Stimulated activated CD8-positive, alpha-beta memory T cell treated with anti-CD3 and anti-CD28 coated beads, Interleukin-15, amount 100 ng/mL, for 1 hour (primary cell): ENCODE data around the gene PKP2.
"Not testable (repeated sequence)": the region's sequence is repeated elsewhere in the genome, so short reads cannot be mapped to it uniquely, and the experiment has no call there.

Experiments
- DNase-seq: peaks from one replicate; pipeline ENCODE4 v3.0.0-alpha.2; 2020; ENCODE audit warnings: low read depth

The PKP2 gene

DNA sequence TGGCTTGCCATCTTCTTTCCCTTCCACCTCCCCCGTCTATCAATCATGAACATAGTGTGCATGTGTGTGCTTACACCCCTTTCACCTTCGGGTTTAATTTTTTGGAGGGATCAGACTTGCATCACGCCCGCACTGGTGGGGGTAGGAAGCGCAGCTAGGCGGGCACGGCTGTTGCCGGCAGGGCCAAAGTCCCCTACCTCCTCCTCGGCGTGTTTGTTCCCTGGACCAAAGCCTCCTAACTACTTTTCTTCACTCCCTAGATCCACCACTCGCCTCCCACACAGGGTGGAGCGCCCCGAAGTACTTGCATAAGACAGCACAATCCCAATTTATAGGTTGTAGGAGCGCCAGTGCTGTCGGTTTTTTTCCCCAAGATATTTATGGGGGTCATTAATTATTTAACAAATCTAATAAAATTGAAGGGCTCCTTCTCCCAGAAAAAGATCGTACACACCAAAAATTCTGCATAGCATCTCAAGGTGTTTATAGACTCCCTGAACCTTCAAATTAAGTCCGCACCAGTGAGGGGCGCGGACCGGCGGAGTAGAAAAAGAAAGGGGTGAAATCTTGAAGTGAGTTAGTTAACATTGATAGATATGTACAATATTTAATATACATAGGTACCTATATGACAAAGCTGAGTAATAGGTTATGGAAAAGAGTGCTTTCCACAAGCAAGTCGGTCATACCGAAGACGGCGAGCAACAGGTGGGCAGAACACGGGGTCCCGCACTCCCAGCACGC, 717 bp downstream of the PKP2 start:
- no peak for DNase-seq

DNA sequence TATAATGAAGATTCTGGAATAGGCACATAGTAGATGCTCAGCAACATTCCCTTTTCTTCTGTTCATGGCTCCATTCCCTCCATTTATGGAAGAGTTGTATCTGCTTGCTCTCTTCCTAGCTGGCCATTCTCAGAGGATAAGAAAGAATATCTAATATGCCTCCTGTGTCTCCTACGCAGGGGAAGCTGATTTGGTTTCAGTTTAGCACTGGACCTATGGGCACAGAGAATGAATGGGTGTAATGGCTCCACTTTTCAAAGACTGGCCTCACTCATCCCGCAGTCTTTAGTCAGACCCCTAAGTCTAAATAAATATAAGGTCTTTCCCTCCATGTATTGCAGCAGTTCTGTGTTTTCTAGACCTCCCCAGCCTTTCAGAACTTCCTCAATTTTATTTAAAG, 2.0 kb downstream of the PKP2 start:
- no peak for DNase-seq

- no peak for DNase-seq
Observed at GRCh38 chr12:32893458-32893857, 3.1 kb downstream of the PKP2 start.

DNA sequence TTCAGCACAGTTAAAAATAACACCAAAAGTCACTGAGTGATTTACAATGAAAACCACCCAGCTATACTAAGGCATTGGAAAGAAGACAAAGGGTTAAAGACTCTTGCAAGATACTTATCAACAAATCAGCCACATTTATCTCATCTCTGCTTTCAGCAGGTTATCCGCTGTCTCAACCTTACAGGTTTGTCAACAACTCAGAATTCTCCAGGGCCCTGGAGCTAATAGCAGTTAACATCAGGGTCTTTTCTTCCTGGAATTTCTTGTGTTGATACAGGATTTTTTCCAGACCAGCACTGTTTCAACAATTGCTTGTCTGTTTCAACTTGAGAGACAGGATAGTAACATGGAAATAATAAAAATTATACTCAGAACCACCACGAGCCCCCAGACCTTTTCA, 3.5 kb downstream of the PKP2 start:
- no peak for DNase-seq

DNA sequence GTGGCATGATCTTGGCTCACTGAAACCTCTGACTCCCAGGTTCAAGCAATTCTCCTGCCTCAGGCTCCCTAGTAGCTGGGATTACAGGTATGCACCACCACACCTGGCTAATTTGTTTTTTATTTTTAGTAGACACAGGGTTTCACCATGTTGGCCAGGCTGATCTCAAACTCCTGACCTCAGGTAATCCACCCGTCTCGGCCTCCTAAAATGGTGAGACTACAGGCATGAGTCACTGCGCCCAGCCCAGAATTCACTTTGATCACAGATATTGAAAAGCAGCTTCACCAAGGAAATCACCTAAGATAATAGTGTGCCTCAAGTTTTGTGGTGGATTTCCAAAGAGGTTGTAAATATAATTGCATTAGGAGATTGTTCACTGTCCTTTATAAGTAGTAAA, 4.2 kb downstream of the PKP2 start:
- DNase-seq, result not testable (repeated sequence)

GRCh38 chr12:32891956-32892355, 4.6 kb downstream of the PKP2 start:
- DNase-seq, result no peak

GRCh38 chr12:32891526-32891925, 5.1 kb downstream of the PKP2 start:
- DNase-seq, result no peak

- no peak for DNase-seq
Observed at GRCh38 chr12:32889011-32889760, 7.4 kb downstream of the PKP2 start.

- no peak for DNase-seq
Observed at GRCh38 chr12:32887058-32887457, 9.5 kb downstream of the PKP2 start.

GRCh38 chr12:32885831-32886230, 10.7 kb downstream of the PKP2 start:
- DNase-seq, result no peak

DNA sequence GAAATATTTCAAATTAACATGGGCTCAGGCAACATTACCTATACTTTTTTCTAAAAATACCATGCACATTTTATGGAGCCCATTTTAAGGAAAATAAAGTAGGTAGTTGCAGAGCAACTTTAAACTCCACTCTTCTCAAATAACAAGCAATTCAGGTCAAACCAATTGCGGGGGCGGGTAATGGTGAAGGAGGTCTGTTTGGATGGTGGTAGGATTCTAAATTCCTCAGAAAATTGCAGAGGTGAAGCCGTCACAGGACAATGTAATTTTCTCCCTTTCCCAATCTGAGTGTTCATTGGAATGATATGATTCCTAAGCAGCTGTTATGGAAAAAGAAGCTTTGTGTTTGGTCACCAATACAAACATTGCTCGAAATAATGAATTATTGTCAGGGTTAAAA, 11.6 kb downstream of the PKP2 start:
- DNase-seq, result no peak

GRCh38 chr12:32881702-32882101, 14.9 kb downstream of the PKP2 start:
- no peak for DNase-seq

DNA sequence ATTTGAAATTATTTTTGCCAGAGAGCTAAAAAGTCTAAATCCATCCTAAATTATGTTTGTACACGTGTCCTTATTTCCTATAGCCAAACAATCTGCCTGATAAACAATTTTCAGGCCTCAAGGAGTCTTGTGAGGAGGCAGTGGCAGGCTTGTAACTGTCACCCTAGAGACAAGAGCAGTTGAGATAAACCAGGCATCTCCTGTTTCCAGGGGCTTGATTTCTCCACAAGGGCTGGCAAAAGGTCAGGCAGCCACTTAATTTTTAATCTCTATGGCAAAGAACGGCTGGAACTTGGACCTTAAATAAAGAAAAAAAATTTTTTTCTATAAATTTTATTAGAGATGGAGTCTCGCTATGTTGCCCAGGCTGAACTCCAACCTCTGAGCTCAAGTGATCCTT, 15.5 kb downstream of the PKP2 start:
- no peak for DNase-seq

GRCh38 chr12:32879066-32879465, 17.5 kb downstream of the PKP2 start:
- not testable (repeated sequence) for DNase-seq

- no peak for DNase-seq
Observed at GRCh38 chr12:32877601-32878459, 18.7 kb downstream of the PKP2 start.

- no peak for DNase-seq
Observed at GRCh38 chr12:32876004-32876403, 20.6 kb downstream of the PKP2 start.

- no peak for DNase-seq
Observed at GRCh38 chr12:32874975-32875374, 21.6 kb downstream of the PKP2 start.

DNA sequence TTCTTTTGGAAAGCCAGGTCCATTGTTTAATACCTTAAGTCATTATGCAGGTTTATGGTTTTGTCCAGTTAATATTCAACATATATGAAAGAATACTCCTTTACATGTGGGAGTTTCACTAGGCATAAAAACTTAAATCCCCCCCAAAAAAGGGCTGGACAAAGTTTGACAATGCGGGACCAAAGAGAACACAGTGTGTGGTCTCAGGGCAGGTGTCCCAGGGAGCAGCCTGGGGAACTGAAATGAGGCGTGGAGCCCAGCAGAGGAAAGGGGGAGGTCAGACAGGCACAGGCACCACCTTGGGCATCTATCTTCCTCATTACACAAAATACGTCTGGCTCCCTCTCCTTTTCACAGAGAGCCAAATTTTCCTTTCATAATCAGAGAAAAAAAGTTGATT, 22.5 kb downstream of the PKP2 start:
- no peak for DNase-seq

GRCh38 chr12:32872416-32872815, 24.2 kb downstream of the PKP2 start:
- DNase-seq, result not testable (repeated sequence)

- DNase-seq, result no peak
Observed at GRCh38 chr12:32870716-32871115, 25.9 kb downstream of the PKP2 start.

GRCh38 chr12:32868885-32869284, 27.7 kb downstream of the PKP2 start:
- no peak for DNase-seq

- DNase-seq, result no peak
Observed at GRCh38 chr12:32864731-32865130, 31.8 kb downstream of the PKP2 start.

DNA sequence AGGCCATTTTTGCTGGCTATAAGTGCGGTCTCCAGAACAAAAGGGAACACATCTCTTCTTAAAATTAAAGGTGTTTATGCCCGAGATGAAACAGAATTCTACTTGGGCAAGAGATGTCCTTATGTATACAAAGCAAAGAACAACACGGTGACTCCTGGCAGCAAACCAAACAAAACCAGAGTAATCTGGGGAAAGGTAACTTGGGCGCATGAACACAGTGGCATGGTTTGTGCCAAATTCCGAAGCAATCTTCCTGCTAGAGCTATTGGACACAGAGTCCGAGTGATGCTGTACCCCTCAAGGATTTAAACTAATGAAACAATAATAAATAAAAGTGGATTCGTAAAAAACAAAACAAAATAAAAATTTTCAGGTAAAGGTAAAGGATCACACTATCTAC, 33.4 kb downstream of the PKP2 start:
- no peak for DNase-seq
